Activated T-helper 2 cell treated with anti-CD3 and anti-CD28 coated beads, Interferon-gamma antibody, Interleukin-2, Interleukin-4, amounts not matched to agents 10 μg/mL and 5 μg/mL and 100 μg/mL, durations not matched to agents 14 hours and 24 hours and 36 hours (primary cell): ENCODE measurements around the gene SULT2B1. TPM values are rescaled to one million over a fixed set of nuclear protein-coding genes. Genes with fewer than 3 reads are reported as not detected.

Experiments
- DNase-seq: peaks from one replicate; pipeline ENCODE4 v3.0.0; 2021; ENCODE audit warnings: low spot score
- H3K27ac Mint-ChIP-seq: one replicate; pipeline ENCODE4 v1.8.0; 2021; ENCODE audit warnings: mixed read lengths
- H3K27me3 Mint-ChIP-seq: one replicate; pipeline ENCODE4 v1.8.0; 2021; ENCODE audit warnings: low read depth, mixed read lengths
- H3K36me3 Mint-ChIP-seq: one replicate; pipeline ENCODE4 v1.8.0; 2021; ENCODE audit warnings: low read depth, mixed read lengths
- H3K4me1 Mint-ChIP-seq: one replicate; pipeline ENCODE4 v1.8.0; 2021; ENCODE audit warnings: low read depth, mixed read lengths
- H3K4me3 Mint-ChIP-seq: one replicate; pipeline ENCODE4 v1.8.0; 2021; ENCODE audit warnings: low read depth, mild to moderate bottlenecking, moderate library complexity, mixed read lengths
- H3K9me3 Mint-ChIP-seq: one replicate; pipeline ENCODE4 v1.8.0; 2021; ENCODE audit warnings: mixed read lengths
- intact Hi-C: fragments of 100-400 bp; cut with micrococcal nuclease; formaldehyde crosslinking; loops from one replicate; pipeline ENCODE4 v1.15.1; 2023
- total RNA-seq: library from RNA; stranded (reverse); gene quantifications from 2 replicates; pipeline ENCODE4 v1.2.3, GENCODE V29; 2022

Gene SULT2B1
- total RNA-seq, 1 donor from 2014 or later, result not detected

DNA sequence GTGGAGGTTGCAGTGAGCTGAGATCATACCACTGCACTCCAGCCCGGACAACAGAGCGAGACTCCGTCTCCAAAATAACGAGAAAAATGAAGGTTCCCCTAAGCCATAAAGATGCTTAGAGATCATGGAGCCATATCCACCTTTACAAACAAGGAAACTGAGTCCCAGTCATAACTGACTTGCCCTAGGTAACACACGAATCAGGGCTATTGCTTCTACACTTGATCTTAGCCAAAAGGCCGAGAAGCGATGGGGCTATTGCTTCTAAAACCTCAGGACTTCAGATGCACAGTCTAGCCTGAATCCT, 82.0 kb downstream of the SULT2B1 start:
- intact Hi-C loops, result loop anchor here (1.0 to 10.0 kb wide), 2 partner anchors 10 to 309 kb away; partner anchors contain the start of gene EMP3
- peaks cover 34% of the 10 kb centered on the region for H3K4me1 Mint-ChIP-seq
- peak overlapping the region; percentile 72 for H3K27ac Mint-ChIP-seq
- H3K36me3 Mint-ChIP-seq, result peaks cover 12% of the 10 kb centered on the region
- no peaks in the 10 kb centered on the region for H3K9me3 Mint-ChIP-seq
- H3K27me3 Mint-ChIP-seq, result no peaks in the 10 kb centered on the region
- no peak for DNase-seq
- H3K4me3 Mint-ChIP-seq, result peak overlapping the region; percentile 73

DNA sequence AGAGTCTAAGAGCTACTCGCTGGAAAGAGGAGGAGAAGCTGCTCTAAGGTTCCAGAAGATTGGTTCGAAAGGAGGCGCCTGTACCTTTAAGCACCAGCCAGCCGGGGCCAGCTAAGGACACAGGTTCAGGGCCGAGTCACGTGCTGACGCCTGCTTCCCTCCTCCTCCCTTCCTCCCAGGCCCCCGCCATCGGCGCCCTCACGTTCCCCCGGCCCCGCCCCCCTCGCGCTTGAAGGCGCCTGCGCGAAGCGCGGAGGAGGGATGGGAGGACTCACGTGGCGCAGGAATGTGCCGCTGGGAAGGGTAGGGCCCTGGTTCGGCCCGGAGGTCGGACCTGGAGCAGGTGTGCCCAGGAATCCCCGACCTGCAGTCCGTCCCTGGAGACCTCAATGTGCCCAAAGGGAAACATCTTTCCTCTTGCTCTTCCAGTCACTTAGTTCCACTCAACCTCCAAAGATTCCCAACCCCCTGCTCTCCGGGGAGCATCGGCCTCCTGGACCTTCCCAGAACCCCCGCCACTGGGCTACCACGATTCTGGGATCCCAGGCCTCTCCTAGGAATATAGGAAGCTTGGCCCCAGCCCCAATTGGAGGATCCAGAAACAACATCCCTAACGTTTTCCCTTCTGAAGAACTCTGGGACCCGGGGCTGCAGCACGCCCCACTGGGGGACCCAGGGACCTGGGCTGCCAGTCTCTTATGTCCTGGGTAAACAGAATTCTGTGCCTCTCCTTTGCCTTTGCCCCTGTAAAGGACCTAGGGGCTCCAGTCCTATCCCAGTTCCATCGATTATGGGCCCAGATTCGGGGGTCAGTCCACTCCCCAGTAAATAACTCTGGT, 82.7 kb downstream of the SULT2B1 start:
- intact Hi-C loops, result loop anchor here (1.0 to 10.0 kb wide), 3 partner anchors 10 to 483 kb away; partner anchors contain the start of genes C19orf73, EMP3 and PPFIA3
- peak; percentile 88 for DNase-seq
- peaks cover 34% of the 10 kb centered on the region for H3K4me1 Mint-ChIP-seq
- peak overlapping the region; percentile 73 for H3K4me3 Mint-ChIP-seq
- no peaks in the 10 kb centered on the region for H3K27me3 Mint-ChIP-seq
- peak overlapping the region; percentile 76 for H3K27ac Mint-ChIP-seq
- no peaks in the 10 kb centered on the region for H3K9me3 Mint-ChIP-seq
- peaks cover 10% of the 10 kb centered on the region for H3K36me3 Mint-ChIP-seq

DNA sequence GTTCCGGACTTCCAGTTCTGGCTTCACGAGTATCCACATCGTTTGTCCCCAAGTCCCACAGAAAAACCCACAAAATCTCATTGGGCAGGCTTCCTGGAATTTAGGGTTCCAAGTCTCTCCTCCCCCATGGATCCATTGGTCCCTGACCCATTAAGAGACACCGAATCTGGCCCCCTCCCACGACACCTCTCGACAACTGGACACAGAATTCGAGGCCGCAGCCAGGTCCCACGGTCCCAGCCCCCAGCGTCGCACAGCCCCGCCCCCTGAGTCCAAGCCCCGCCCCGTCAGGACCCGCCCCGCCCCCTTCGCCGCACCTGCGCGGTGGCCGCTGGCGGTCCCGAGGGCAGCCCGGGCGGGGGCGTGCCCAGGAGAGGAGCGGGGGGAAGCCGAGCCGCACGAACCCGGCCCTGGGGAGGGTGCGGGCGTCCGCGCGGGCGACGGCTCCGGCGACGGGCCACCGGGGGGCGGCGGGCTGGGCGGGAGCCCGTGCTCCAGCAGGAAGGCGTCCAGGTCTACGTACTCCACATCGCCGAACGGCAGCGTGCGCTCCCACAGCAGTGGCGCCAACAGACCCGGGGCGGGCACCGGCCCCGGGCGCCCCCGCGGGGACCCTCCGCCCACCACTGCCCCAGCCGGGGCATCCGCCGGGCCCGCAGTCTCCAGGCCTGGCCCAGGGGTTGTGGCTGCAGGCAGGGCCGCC, 83.4 kb downstream of the SULT2B1 start:
- H3K27me3 Mint-ChIP-seq, result no peaks in the 10 kb centered on the region
- intact Hi-C loops, result loop anchor here (5.0 to 10.0 kb wide), 2 partner anchors 311 to 482 kb away; partner anchors contain the start of genes C19orf73, EMP3 and PPFIA3
- DNase-seq, result peak; percentile 72
- no peaks in the 10 kb centered on the region for H3K9me3 Mint-ChIP-seq
- H3K4me1 Mint-ChIP-seq, result peaks cover 34% of the 10 kb centered on the region
- H3K4me3 Mint-ChIP-seq, result peak overlapping the region; percentile 83
- H3K27ac Mint-ChIP-seq, result peak overlapping the region; percentile 76
- H3K36me3 Mint-ChIP-seq, result peaks cover 4% of the 10 kb centered on the region

DNA sequence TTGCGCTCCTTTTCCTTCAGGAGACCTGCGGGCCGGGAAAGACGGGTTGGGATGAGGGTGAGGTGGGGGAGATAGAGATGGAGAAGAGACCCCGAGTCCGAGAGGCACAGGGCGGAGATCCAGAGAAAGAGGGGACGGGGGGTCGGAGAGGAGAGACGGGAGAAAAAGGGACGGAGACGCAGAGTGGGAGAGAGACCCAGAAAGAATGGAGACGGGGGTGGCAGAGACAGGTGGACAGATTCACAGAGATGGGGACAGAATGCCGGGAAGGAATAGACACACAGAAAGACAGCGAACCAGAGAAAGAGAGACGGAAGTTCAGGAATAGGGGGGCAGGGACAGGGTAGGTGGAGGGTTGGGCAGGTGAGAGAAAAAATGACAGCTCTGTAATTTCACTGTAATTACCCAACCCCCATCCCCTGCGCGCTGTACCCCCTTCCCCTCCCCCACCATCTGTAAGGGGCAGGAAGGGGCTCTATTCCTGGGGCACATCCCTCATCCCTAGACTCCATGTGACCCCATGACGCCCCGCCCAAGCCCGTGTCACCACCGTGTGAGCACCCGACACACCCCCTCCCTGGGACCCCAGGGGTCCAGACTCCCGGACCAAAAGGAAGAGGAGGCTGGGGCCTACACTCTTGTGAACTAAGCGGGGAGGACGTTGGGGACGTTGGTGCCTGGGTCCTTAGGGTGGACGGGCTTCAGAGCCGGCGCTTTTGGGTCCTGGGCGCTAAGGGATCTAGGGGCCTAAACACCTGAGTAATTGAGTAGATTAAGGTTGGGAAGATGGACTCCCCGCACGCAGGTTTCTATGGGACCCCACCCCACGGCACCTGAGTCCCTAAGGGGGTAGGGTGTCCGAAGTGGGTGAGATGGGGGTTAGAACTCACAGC, 84.2 kb downstream of the SULT2B1 start:
- H3K9me3 Mint-ChIP-seq, result no peaks in the 10 kb centered on the region
- peak overlapping the region; percentile 85 for H3K27ac Mint-ChIP-seq
- H3K4me1 Mint-ChIP-seq, result peaks cover 33% of the 10 kb centered on the region
- peaks cover under 1% of the 10 kb centered on the region for H3K27me3 Mint-ChIP-seq
- intact Hi-C loops, result loop anchor here (5.0 to 10.0 kb wide), 2 partner anchors 311 to 481 kb away; partner anchors contain the start of genes C19orf73, EMP3 and PPFIA3
- no peak for DNase-seq
- peak overlapping the region; percentile 83 for H3K4me3 Mint-ChIP-seq
- no peaks in the 10 kb centered on the region for H3K36me3 Mint-ChIP-seq

DNA sequence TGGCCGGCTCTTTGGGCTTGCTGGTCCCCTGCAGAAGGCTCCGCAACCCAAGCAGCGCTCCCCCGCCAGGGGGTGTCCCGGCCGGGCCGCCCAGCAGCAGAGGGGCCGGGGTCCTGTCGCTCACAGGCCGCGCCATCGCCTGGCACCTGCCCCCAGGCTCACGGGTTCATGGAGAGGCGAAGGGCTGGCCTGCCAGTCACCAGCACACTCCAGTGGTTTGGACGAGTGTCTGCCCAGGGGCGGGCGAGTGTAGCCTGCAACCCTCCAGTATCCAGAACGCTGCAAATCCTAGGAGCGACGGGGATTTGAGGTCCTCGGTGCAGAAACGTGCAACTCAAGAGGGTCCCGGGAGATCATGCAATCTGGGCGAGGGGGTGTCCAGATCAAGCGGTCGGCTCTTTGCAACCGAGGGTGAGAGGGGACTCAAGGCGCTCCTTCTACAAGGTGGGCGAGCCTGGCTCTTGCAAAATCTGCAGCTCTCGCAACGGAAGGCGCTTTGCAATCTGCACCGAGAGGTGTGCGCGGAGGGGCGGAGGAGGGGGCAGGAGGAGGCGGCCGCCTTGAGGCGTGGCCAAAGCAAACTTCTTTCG, 85.0 kb downstream of the SULT2B1 start, which contains the start of gene DBP:
DBP (minus strand) TSS at position 521 of the 590 bp plus-strand sequence; CDS start at position 136, 385 bp downstream.
- peaks cover 4% of the 10 kb centered on the region for H3K27me3 Mint-ChIP-seq
- no peaks in the 10 kb centered on the region for H3K36me3 Mint-ChIP-seq
- DNase-seq, result no peak
- H3K9me3 Mint-ChIP-seq, result no peaks in the 10 kb centered on the region
- peak within 1 kb of the TSS; percentile 83 for H3K4me3 Mint-ChIP-seq
- H3K27ac Mint-ChIP-seq, result peak within 1 kb of the TSS; percentile 98
- H3K4me1 Mint-ChIP-seq, result peaks cover 33% of the 10 kb centered on the region
- intact Hi-C loops, result loop anchor here (1.0 to 10.0 kb wide), 3 partner anchors 18 to 480 kb away; partner anchors contain the start of genes C19orf73, EMP3, PPFIA3 and RPL18

DNA sequence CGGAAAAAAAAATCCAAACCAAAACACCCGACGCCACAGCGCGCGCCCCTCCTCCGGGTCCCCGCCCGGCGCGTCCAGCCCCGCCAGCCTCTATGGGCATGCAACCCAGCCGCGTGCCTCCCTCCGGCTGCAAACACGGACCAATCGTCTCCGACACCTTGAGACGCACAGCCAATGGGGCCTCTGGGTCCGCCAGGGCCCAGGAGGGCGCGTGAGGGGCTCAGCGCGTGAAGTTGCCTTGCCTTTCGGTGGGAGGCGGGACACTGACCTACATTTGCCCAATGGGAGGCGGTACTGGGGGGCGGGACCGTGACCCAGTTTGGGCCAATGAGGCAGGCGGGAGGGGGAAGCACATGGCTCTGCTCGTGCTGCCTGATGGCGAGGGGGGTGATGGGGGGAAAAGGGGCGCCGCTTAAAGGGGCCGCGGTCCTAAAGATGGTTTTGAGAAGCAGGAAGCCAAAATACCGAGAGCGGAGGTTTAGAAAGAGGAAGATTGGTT, 85.5 kb downstream of the SULT2B1 start:
- peak overlapping the region; percentile 83 for H3K4me3 Mint-ChIP-seq
- peaks cover 31% of the 10 kb centered on the region for H3K4me1 Mint-ChIP-seq
- intact Hi-C loops, result loop anchor here (1.0 to 10.0 kb wide), 3 partner anchors 18 to 480 kb away; partner anchors contain the start of genes C19orf73, EMP3, PPFIA3 and RPL18
- H3K27ac Mint-ChIP-seq, result peak overlapping the region; percentile 98
- peaks cover 4% of the 10 kb centered on the region for H3K27me3 Mint-ChIP-seq
- H3K36me3 Mint-ChIP-seq, result no peaks in the 10 kb centered on the region
- DNase-seq, result peak; percentile 99
- H3K9me3 Mint-ChIP-seq, result no peaks in the 10 kb centered on the region

DNA sequence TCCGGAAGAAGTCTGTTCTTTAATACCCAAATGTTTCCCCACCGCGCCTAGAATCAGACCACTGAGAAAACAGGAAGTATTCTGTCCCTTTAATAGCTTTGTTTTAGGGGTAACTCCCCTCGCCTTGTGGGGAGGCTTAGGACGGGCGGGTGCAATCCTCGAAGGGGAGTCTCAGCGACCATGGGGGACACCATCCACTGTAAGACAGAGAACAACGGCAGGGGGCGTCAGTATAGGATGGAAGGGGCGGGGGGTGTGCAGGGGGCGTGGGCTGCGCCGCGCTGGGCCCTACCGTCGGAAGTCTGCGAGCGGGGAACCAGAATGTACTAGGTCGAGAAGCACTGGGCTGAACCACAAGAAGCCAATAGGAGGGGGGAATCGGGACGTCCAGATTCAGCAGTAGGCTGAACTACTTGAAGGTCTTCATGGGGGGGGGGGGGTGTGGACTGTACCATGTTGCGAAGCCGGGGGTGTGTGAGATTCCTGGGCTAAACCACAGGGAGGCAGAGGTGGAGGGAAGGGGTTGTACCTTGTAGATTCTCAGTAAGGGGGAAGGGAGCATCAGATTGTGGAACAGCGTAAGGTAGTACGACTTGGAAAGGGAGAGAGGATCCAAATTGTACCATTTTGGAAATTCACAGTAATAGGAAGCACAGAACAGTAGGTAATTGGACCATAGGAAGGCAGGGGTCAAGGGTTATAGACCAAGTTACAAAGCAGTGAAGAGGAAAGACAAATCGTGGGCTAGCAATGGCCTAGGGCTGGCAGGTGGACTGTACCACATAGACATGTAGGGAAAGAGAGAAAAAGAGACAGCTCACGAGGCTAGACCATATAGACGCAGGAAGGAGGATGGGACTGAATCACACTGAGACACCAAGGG, 86.2 kb downstream of the SULT2B1 start:
- Mint-ChIP-seq H3K4me3 (peak overlapping the region; percentile 83), H3K27ac (peak overlapping the region; percentile 98), H3K36me3 (no peaks in the 10 kb centered on the region), H3K27me3 (peaks cover 4% of the 10 kb centered on the region), H3K9me3 (no peaks in the 10 kb centered on the region), H3K4me1 (peaks cover 29% of the 10 kb centered on the region)
- DNase-seq, result peak; percentile 81
- intact Hi-C loops, result loop anchor here (1.0 to 10.0 kb wide), 4 partner anchors 8 to 479 kb away; partner anchors contain the start of genes C19orf73, CA11, EMP3 and PPFIA3

DNA sequence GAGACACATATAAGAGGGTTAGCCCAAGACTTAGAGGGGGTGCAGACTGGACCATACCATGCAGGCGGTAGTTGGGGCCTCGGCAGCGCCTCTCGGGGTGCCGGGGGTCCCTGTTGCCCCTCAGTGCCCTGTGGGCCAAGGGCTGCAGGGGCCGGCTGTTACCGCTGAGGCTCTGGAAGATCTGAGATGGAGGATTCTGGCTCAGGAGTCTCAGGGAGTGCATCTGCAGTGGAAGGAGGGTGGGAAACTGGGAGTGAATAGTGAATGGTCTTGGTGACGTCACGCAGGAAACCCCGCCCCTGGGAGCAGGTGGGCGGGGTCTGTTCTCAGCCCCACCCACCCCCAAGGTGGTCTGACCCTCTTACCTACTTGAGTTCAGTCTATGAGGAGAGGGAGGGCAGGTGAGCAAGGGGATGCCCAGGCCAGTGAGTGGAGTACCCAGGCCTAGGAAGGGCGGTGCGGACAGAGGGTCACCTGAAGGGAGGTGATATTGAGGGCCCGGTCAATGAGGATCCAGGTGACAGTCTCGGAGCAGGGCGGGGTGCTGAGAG, 86.9 kb downstream of the SULT2B1 start:
- no peaks in the 10 kb centered on the region for H3K9me3 Mint-ChIP-seq
- no peak overlapping the region for H3K4me3 Mint-ChIP-seq
- H3K27me3 Mint-ChIP-seq, result peaks cover 4% of the 10 kb centered on the region
- H3K27ac Mint-ChIP-seq, result peak overlapping the region; percentile 98
- intact Hi-C loops, result loop anchor here (1.0 to 10.0 kb wide), 3 partner anchors 7 to 478 kb away; partner anchors contain the start of genes C19orf73, CA11, EMP3 and PPFIA3
- H3K4me1 Mint-ChIP-seq, result peaks cover 22% of the 10 kb centered on the region
- H3K36me3 Mint-ChIP-seq, result no peaks in the 10 kb centered on the region
- no peak for DNase-seq

DNA sequence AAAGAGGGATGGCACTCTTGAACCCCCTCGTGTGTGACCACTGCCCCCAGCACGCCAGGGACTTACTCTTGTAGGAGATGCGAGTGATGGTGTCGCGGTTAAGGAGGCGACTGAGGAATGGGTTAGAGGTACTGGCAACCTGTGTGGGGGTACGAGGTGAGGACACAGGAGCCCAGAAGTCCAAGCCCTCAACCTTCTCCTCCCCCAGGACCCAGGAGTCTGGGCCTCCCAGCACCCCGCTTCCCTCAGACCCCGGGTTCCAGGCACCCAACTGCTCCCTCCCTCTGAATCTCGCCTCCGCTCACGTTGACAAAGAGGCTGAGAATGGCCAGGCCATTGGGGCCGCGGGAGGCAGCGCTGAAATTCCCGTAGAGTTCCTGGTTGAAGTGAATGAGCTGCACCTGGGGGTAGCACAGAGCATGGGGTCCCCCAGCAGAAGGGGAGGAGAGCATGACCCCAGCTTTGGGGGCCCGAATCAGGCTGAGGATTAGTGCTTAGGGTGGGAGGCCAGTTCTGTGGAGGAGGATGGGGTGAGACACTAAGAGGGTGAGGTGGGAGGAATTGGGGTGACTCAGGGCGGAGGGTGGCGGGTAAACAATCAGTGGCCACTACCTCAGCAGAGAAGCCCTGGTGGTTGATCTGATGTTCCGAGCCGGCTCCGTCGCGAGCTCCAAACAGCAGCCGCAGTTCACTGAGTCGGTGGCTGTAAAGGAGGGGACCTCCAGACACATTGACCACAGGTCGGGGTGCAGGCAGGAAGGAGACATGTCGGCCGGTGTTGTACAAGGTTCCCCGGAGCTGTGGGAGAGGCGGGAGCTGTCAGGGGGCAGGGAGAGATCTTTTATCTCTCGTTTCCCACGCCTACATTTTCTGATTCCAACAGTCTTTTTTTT, 87.8 kb downstream of the SULT2B1 start:
- Mint-ChIP-seq H3K36me3 (no peaks in the 10 kb centered on the region), H3K27ac (no peak overlapping the region), H3K27me3 (peaks cover 4% of the 10 kb centered on the region), H3K4me3 (peak overlapping the region; percentile 6), H3K4me1 (peaks cover 20% of the 10 kb centered on the region), H3K9me3 (no peaks in the 10 kb centered on the region)
- intact Hi-C loops, result loop anchor here (5.0 to 10.0 kb wide), 2 partner anchors 315 to 478 kb away; partner anchors contain the start of genes C19orf73, EMP3 and PPFIA3
- no peak for DNase-seq

DNA sequence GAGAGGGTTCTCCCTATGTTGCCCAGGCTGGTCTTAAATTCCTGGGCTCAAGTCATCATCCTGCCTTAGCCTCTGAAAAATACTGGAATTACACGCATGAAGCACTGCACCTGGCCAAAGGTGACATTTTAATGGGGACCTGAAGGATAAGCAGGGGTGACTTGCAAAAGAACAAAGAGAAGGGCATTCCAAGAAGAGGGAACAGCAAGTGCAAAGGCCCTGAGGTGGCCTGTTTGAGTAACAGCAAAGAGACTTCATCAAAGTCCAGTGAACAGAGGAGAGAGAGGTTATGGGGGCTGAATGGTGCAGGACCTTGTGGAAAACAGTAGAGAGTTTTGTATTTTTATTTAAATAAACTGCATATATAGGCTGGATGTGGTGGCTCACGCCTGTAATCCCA, 89.9 kb downstream of the SULT2B1 start:
- intact Hi-C loops, result no loop called here
- no peak for DNase-seq
- Mint-ChIP-seq H3K36me3 (no peaks in the 10 kb centered on the region), H3K27me3 (peaks cover 4% of the 10 kb centered on the region), H3K4me1 (peaks cover 23% of the 10 kb centered on the region), H3K27ac (no peak overlapping the region), H3K4me3 (no peak overlapping the region), H3K9me3 (no peaks in the 10 kb centered on the region)
